Heart left ventricle (tissue), 16 donors: Measurements from ENCODE around the gene NSFL1C. TPM values are rescaled to one million over a fixed set of nuclear protein-coding genes. Genes with fewer than 3 reads are reported as not detected.

ENCODE experiments used
- ATAC-seq, 4 donors: fragments of 200-7000 bp; cut with Tn5 transposase; one replicate each; pipeline ENCODE4 v1.9.1; 2020 to 2022; ENCODE audit warnings: moderate library complexity in 4 of 4, mild to moderate bottlenecking in 3 of 4, moderate number of reproducible peaks in 1 of 4
- DNase-seq, 5 donors: peaks; one replicate each; pipeline ENCODE4 v3.0.0-alpha.2; 2020
- H3K27ac ChIP-seq, 12 donors: fragments of 200-600 bp; sonication (generic) in 4 of 12; one replicate each; pipeline versions ENCODE4 v1.5.0 to v1.8.0; 2016 to 2022; ENCODE audit warnings: mild to moderate bottlenecking in 2 of 12
- H3K27me3 ChIP-seq, 9 donors: fragments of 200-600 bp; sonication (generic) in 2 of 9; one replicate each; pipeline versions ENCODE4 v1.5.1 to v1.8.0; 2016 to 2022; ENCODE audit warnings: mild to moderate bottlenecking in 3 of 9
- H3K36me3 ChIP-seq, 9 donors: fragments of 200-600 bp; sonication (generic) in 2 of 9; one replicate each; pipeline versions ENCODE4 v1.5.0 to v1.8.0; 2018 to 2022; ENCODE audit warnings: mild to moderate bottlenecking in 2 of 9
- H3K4me1 ChIP-seq, 12 donors: fragments of 200-600 bp; sonication (generic) in 4 of 12; one replicate each; pipeline versions ENCODE4 v1.5.0 to v1.8.0; 2016 to 2022; ENCODE audit warnings: mild to moderate bottlenecking in 3 of 12
- H3K4me3 ChIP-seq, 12 donors: fragments of 200-600 bp; sonication (generic) in 4 of 12; one replicate each; pipeline versions ENCODE4 v1.5.0 to v1.8.0; 2017 to 2022; ENCODE audit warnings: mild to moderate bottlenecking in 9 of 12, moderate library complexity in 4 of 12
- H3K9me3 ChIP-seq, 12 donors: fragments of 200-600 bp; sonication (generic) in 4 of 12; one replicate each; pipeline versions ENCODE4 v1.5.0 to v1.8.0; 2016 to 2022; ENCODE audit warnings: mild to moderate bottlenecking in 1 of 12
- POLR2A ChIP-seq, 2 donors: fragments of 450-650 bp; IDR thresholded peaks; one replicate each; pipeline ENCODE4 v1.6.1; 2017; ENCODE audit warnings: antibody characterized with exemption in 2 of 2, mild to moderate bottlenecking in 2 of 2, moderate library complexity in 2 of 2
- WGBS, 4 donors: extraction: QIAGEN DNeasy Blood & Tissue Kit in 2 of 4; methylation state at CpG; one replicate each; pipeline versions ENCODE4 v1.1.5 to v1.1.7; 2013 to 2018; 5-methylcytosine and 5-hydroxymethylcytosine counted together
- intact Hi-C, 10 donors: fragments of 100-400 bp; cut with DNase I; formaldehyde crosslinking; loops; one replicate each; pipeline versions ENCODE4 v1.11.1 to v1.14.2; 2022
- polyA plus RNA-seq, 2 donors: library from polyadenylated mRNA; stranded (reverse); fragments of 200-250 nt; gene quantifications; one replicate each; pipeline ENCODE4 v1.2.3, GENCODE V29; 2013
- total RNA-seq, 9 donors: library from RNA; depleted of rRNA in 2 of 9; stranded (reverse); fragments of >200 nt in 2 of 9; fragmentation: NEBNext Ultra II Directional in 3 of 9; extraction: Animal tissue kit (Norgen Biotek cat#: 25700) in 3 of 9; gene quantifications; one replicate each; pipeline versions ENCODE4 v1.1.0 to v1.2.4, GENCODE V29; 2016 to 2023
- TF ChIP-seq, protein P1 (sequence below), 12 donors: fragments of 200-600 bp; sonication (generic) in 4 of 12; IDR thresholded peaks; one replicate each; pipeline versions ENCODE4 v1.5.0 to v1.8.0; 2018 to 2022; ENCODE audit warnings: antibody characterized with exemption in 12 of 12, mild to moderate bottlenecking in 5 of 12
- donor health status: ischemic (EF 13 %, LVEDD 7.1; RV severe dilation, severe dysfunction).
- donor health status: healthy with polysubstance abuse.
- donor health status: DM: no; HTN: yes; CAD: no.
- donor health status: DM: no; HTN: no; CAD: no.
- donor health status: ischemic (EF 25% LVEDD 6.9; RV normal size, moderate dysfunction).
- donor health status: ischemic (EF 25% LVEDD 5.7; RV mildly dilated, moderate dysfunction).
- donor health status: healthy.
- donor health status: DM: yes; HTN: yes; CAD: no.
- donor health status: ischemic (EF 35%, LVEDD 5.7; RV mildly dilated, moderate dysfunction).
- donor health status: nonischemic (EF 11% LVEDD 7.7; RV severe dilation, severe dysfunction).
- donor health status: DM: yes; HTN: yes; CAD: no.
- donor health status: PGD.
- donor health status: ischemic (EF 29% LVEDD 5.4; RV normal size, mild dysfunction).
- donor health status: nonischemic (EF 23%, LVEDD 6.1; RV moderate dilation, normal function).

Gene NSFL1C
- total and polyA plus RNA-seq, 11 donors, result 27.9 to 66.6 (median 55.8) TPM

GRCh38 chr20:1469925-1470571 lies 3.4 kb upstream of the NSFL1C start:
- no peaks in the 10 kb centered on the region for H3K27me3 ChIP-seq
- no peaks in the 10 kb centered on the region for H3K9me3 ChIP-seq
- no peak overlapping the region for H3K4me3 ChIP-seq
- H3K27ac ChIP-seq, result peak overlapping the region in 1 of 12 donors; percentile 22
- H3K36me3 ChIP-seq, result peaks cover 0 to 4% (median 0%) of the 10 kb centered on the region in 9 donors
- peak; percentile 72 to 82 (median 79) for DNase-seq
- peaks cover 5 to 63% (median 14%) of the 10 kb centered on the region in 12 donors for H3K4me1 ChIP-seq
- no peak for TF ChIP-seq POLR2A (IDR thresholded peaks at IDR 0.05)
- TF ChIP-seq, protein P1, sequence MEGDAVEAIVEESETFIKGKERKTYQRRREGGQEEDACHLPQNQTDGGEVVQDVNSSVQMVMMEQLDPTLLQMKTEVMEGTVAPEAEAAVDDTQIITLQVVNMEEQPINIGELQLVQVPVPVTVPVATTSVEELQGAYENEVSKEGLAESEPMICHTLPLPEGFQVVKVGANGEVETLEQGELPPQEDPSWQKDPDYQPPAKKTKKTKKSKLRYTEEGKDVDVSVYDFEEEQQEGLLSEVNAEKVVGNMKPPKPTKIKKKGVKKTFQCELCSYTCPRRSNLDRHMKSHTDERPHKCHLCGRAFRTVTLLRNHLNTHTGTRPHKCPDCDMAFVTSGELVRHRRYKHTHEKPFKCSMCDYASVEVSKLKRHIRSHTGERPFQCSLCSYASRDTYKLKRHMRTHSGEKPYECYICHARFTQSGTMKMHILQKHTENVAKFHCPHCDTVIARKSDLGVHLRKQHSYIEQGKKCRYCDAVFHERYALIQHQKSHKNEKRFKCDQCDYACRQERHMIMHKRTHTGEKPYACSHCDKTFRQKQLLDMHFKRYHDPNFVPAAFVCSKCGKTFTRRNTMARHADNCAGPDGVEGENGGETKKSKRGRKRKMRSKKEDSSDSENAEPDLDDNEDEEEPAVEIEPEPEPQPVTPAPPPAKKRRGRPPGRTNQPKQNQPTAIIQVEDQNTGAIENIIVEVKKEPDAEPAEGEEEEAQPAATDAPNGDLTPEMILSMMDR (IDR thresholded peaks at IDR 0.05), result peak; percentile 47 to 73 (median 64)
- peak in 3 of 4 donors; percentile 26 to 53 (median 46) for ATAC-seq
- intact Hi-C loops, result loop anchor here in 5 of 10 donors (5.0 to 10.0 kb wide), 4 partner anchors 78 to 665 kb away; partner anchors contain the start of genes FKBP1A (in 2 of the 5) and PSMF1 (in 2 of the 5)
- WGBS, 4 donors, result 29 to 40% (median 35%) methylated on average over 11 of the region's 11 CpGs

DNA sequence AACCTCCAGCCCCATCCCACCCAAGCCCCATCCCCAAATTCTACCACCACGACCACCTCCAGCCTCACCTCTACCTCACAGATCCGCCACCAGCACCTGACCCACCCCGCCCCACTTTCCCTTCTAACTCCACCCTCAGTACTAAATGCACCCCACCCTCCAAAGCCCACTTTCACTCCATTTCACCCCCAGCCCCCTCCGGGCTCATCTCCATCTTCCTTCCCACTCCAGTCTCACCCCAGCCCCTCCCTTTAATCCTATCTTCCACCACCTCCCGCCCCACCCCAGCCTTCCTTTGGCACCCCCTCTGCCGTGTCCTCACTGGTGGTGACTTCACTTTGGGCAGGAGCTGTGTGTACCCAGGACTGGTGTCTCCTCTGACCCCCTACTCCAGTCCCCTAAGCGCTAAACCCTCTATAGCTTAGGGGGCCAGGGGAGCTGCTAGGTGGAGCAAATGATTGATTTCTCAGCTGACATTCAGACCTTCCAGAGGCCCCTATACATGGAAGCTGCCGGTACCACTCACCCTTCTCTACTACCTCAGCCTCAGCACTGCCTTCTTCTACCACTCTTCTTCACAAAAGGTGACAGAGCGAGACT lies 2.8 kb upstream of the NSFL1C start:
- H3K36me3 ChIP-seq, result peaks cover 0 to 10% (median 2%) of the 10 kb centered on the region in 9 donors
- H3K27ac ChIP-seq, result peak overlapping the region in 1 of 12 donors; percentile 22
- no peak for ATAC-seq
- no peak for TF ChIP-seq POLR2A (IDR thresholded peaks at IDR 0.05)
- TF ChIP-seq, protein P1 (IDR thresholded peaks at IDR 0.05), result no peak
- no peak overlapping the region for H3K4me3 ChIP-seq
- no peaks in the 10 kb centered on the region for H3K27me3 ChIP-seq
- peaks cover 5 to 69% (median 21%) of the 10 kb centered on the region in 12 donors for H3K4me1 ChIP-seq
- no peak for DNase-seq
- 72 to 80% (median 76%) methylated on average over 9 of the region's 9 CpGs for WGBS, 4 donors
- H3K9me3 ChIP-seq, result no peaks in the 10 kb centered on the region
- intact Hi-C loops, result loop anchor here in 5 of 10 donors (5.0 to 10.0 kb wide), 4 partner anchors 77 to 665 kb away; partner anchors contain the start of genes FKBP1A (in 2 of the 5) and PSMF1 (in 2 of the 5)

DNA sequence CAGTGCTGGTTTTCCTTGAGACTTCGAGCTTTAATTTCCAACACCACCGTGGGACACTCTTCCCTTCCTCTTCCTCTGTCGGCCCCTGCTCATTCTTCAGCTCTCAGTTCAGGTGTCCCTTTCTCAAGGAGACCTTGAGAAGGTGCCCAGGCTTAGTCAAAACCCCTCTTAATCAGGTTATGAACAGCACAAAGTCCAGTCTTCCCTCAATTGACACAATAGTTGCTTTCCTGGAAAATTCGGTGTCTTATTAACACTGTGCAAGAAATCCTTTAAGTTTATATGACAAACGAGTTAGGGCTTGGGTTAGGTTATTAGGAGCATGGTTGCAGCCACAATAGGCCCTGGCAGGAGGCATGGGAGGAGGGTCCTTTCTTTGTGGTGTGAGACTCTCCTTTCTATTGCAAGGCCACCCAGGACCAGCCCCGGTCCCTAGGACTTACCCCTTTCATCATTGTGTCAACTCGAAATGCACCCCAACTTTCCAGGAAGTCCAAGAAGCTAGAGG lies 1.5 kb upstream of the NSFL1C start:
- 75 to 81% (median 77%) methylated on average over 7 of the region's 7 CpGs for WGBS, 4 donors
- intact Hi-C loops, result loop anchor here in 5 of 10 donors (5.0 to 10.0 kb wide), 4 partner anchors 76 to 663 kb away; partner anchors contain the start of genes FKBP1A (in 2 of the 5) and PSMF1 (in 2 of the 5)
- no peaks in the 10 kb centered on the region for H3K27me3 ChIP-seq
- ATAC-seq (no peak), DNase-seq (no peak)
- H3K27ac ChIP-seq, result peak overlapping the region in 3 of 12 donors; percentile 6 to 95 (median 42)
- H3K4me1 ChIP-seq, result peaks cover 5 to 77% (median 28%) of the 10 kb centered on the region in 12 donors
- TF ChIP-seq, protein P1 (IDR thresholded peaks at IDR 0.05), result no peak
- no peak for TF ChIP-seq POLR2A (IDR thresholded peaks at IDR 0.05)
- peaks cover 0 to 22% (median 14%) of the 10 kb centered on the region in 9 donors for H3K36me3 ChIP-seq
- peak overlapping the region in 1 of 12 donors; percentile 94 for H3K4me3 ChIP-seq
- no peaks in the 10 kb centered on the region for H3K9me3 ChIP-seq
